Ascending aorta (tissue), 2 donors: ENCODE measurements around the gene INTS2. TPM values are rescaled to one million over a fixed set of nuclear protein-coding genes. Genes with fewer than 3 reads are reported as not detected.

ENCODE experiments used
- DNase-seq, 2 donors: peaks; one replicate each; pipeline ENCODE4 v3.0.0-alpha.2; 2019; ENCODE audit warnings: low spot score in 2 of 2
- H3K27ac ChIP-seq, 2 donors: fragments of 200-600 bp; sonication (generic); one replicate each; pipeline ENCODE4 v1.5.1; 2016 to 2017; ENCODE audit warnings: mild to moderate bottlenecking in 1 of 2
- H3K27me3 ChIP-seq: fragments of 200-600 bp; sonication (generic); one replicate; pipeline ENCODE4 v1.5.1; 2017
- H3K36me3 ChIP-seq, 2 donors: fragments of 200-600 bp; sonication (generic); one replicate each; pipeline ENCODE4 v1.5.1; 2016
- H3K4me1 ChIP-seq, 2 donors: fragments of 200-600 bp; sonication (generic); one replicate each; pipeline ENCODE4 v1.5.1; 2016 to 2017; ENCODE audit warnings: mild to moderate bottlenecking in 1 of 2
- H3K4me3 ChIP-seq, 2 donors: fragments of 200-600 bp; sonication (generic); one replicate each; pipeline ENCODE4 v1.5.1; 2016 to 2017; ENCODE audit warnings: mild to moderate bottlenecking in 1 of 2
- H3K9me3 ChIP-seq, 2 donors: fragments of 200-600 bp; sonication (generic); one replicate each; pipeline ENCODE4 v1.5.1; 2016
- CTCF ChIP-seq, 3 experiments: fragments of 200-600 bp in 2 of 3; fragments of 450-650 bp in 1 of 3; sonication (generic) in 2 of 3; IDR thresholded peaks; one replicate each; pipeline ENCODE4 v1.5.1; 2016 to 2019; ENCODE audit warnings: antibody characterized with exemption in 3 of 3, mild to moderate bottlenecking in 1 of 3, moderate library complexity in 1 of 3
- intact Hi-C: fragments of 100-400 bp; cut with DNase I; formaldehyde crosslinking; loops from one replicate; pipeline ENCODE4 v1.15.1; 2023
- total RNA-seq: library from RNA; depleted of rRNA; stranded (reverse); fragments of >200 nt; gene quantifications from one replicate; pipeline ENCODE4 v1.1.0, GENCODE V29; 2016

INTS2 gene
- total RNA-seq, 1 donor from 2014 or later, result 2.2 TPM

- Histone ChIP-seq H3K27me3 (no peaks in the 10 kb centered on the region), H3K9me3 (no peaks in the 10 kb centered on the region), H3K27ac (no peak overlapping the region), H3K4me1 (no peaks in the 10 kb centered on the region), H3K36me3 (peaks cover 61 to 73% of the 10 kb centered on the region in 2 donors), H3K4me3 (no peak overlapping the region)
- DNase-seq, result no peak
- intact Hi-C loops, result no loop called here
- no peak for TF ChIP-seq CTCF (IDR thresholded peaks at IDR 0.05)
These were observed 41.0 kb upstream of the INTS2 start for GRCh38 chr17:61968757-61969156.

GRCh38 chr17:61967729-61968128 lies 39.9 kb upstream of the INTS2 start:
- no peak overlapping the region for H3K27ac ChIP-seq
- intact Hi-C loops, result no loop called here
- DNase-seq, result no peak
- H3K9me3 ChIP-seq, result no peaks in the 10 kb centered on the region
- H3K36me3 ChIP-seq, result peaks cover 66 to 83% of the 10 kb centered on the region in 2 donors
- no peaks in the 10 kb centered on the region for H3K27me3 ChIP-seq
- TF ChIP-seq CTCF (IDR thresholded peaks at IDR 0.05), result no peak
- H3K4me1 ChIP-seq, result no peaks in the 10 kb centered on the region
- H3K4me3 ChIP-seq, result no peak overlapping the region

- Histone ChIP-seq H3K27ac (no peak overlapping the region), H3K36me3 (peaks cover 63 to 83% of the 10 kb centered on the region in 2 donors), H3K4me3 (no peak overlapping the region), H3K27me3 (no peaks in the 10 kb centered on the region), H3K4me1 (no peaks in the 10 kb centered on the region), H3K9me3 (no peaks in the 10 kb centered on the region)
- intact Hi-C loops, result no loop called here
- TF ChIP-seq CTCF (IDR thresholded peaks at IDR 0.05), result no peak
- DNase-seq, result no peak
These were observed 38.4 kb upstream of the INTS2 start for GRCh38 chr17:61966191-61966590.

- Histone ChIP-seq H3K27ac (no peak overlapping the region), H3K9me3 (no peaks in the 10 kb centered on the region), H3K27me3 (no peaks in the 10 kb centered on the region), H3K36me3 (peaks cover 62 to 86% of the 10 kb centered on the region in 2 donors), H3K4me3 (no peak overlapping the region), H3K4me1 (no peaks in the 10 kb centered on the region)
- no peak for DNase-seq
- TF ChIP-seq CTCF (IDR thresholded peaks at IDR 0.05), result no peak
- intact Hi-C loops, result no loop called here
These were observed 27.8 kb upstream of the INTS2 start for GRCh38 chr17:61955619-61956018.

- Histone ChIP-seq H3K27me3 (no peaks in the 10 kb centered on the region), H3K36me3 (peaks cover 68 to 74% of the 10 kb centered on the region in 2 donors), H3K9me3 (no peaks in the 10 kb centered on the region), H3K4me1 (no peaks in the 10 kb centered on the region), H3K27ac (no peak overlapping the region), H3K4me3 (no peak overlapping the region)
- TF ChIP-seq CTCF (IDR thresholded peaks at IDR 0.05), result no peak
- intact Hi-C loops, result no loop called here
- no peak for DNase-seq
These were observed 19.7 kb upstream of the INTS2 start for GRCh38 chr17:61947367-61948078.
